GM19023 (cell line): ENCODE measurements around the gene GAP43.

Source experiments
- ATAC-seq: cut with Tn5 transposase; IDR thresholded peaks from one replicate; pipeline ENCODE4 v1.9.1; 2021; ENCODE audit warnings: mild to moderate bottlenecking, moderate library complexity; ENCODE audit not compliant: unreplicated experiment

GAP43 gene

DNA sequence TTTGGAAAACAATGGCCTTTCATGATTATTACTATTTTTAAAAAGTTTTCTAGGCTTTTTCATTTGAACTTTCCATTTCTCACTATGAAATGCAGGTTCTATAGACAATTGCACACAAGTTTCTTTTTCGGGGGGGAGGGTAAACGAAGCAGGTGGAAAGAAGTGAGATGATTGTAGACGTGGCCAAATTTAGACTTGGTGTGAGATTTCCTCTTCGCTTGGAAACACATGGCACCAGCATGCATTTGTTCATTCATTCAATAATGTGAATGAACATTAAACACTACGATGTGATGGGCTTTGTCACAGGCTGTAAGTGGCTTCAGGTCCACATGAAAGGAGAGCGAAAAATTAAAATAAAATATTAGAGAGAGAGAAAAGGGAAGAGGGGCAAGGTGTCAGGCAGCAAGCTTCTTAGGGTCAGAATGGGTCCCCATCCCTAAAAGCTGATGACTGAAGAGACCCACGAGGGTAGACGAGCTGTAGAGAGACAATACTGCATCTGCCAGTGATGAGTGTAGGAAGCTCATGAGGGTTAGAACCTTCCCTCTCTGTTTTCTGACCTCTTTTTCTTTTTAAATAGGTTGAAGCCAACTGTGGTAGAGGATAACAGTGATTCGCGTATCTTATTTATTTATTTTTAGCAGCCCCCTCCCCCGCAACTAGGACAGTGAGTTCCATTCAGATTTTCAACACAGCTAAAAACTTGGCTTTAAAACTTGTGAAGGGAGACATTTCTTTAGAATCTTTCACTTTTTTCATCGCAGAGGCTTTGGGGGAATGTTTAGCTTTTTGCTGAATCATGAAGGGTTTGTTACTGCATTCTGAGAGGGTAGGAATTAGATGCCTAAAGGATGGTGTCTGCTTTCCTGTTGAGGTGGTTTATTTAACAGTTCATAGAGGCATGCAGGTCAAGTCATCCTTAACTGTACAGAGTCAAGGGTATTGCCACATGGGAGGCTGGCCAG is 36.2 kb downstream of the GAP43 start:
- ATAC-seq: peak; percentile 5

- no peak for ATAC-seq
Observed at GRCh38 chr3:115660646-115661337, 37.5 kb downstream of the GAP43 start.

DNA sequence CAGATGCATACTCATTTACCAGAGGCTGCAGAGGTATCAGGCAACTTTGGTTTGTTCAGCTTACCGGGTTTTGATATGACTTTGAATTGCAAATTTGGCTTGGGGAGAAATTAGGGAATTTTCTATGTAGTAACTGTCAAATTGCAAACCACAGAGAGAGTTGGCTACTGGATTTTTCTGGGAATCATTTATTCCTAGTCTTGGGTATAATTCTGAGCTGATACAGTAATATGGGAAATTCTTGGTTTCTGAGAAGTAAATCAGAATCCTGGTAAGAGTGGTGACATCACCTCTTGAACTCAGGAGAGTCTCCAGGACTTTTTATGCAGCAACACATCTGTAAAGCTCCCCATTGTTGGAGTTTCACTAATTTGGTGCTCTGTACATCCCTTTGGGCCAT is 39.0 kb downstream of the GAP43 start:
- no peak for ATAC-seq

- no peak for ATAC-seq
Observed at GRCh38 chr3:115663414-115663813, 40.1 kb downstream of the GAP43 start.

DNA sequence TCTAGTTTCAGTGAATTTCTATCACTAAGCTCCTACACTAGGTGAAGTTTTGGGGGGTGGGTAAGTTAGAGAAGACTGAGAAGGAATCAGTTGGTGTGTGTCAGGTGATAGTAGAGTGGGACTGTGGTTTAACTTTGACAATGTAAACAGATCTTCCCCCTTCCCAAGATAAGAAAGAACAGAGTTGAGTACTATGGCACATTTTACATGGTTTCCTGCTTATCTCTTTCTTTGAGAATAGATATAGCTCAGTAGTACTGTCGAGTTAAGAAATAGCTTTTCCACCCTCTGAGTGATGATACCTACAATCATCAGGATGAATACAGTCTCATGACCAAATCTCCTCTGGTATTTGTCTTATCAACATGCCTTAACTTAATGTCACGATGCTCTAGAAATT is 42.8 kb downstream of the GAP43 start:
- no peak for ATAC-seq

- ATAC-seq: peak; percentile 58
Observed at GRCh38 chr3:115666920-115667737, 43.8 kb downstream of the GAP43 start.

DNA sequence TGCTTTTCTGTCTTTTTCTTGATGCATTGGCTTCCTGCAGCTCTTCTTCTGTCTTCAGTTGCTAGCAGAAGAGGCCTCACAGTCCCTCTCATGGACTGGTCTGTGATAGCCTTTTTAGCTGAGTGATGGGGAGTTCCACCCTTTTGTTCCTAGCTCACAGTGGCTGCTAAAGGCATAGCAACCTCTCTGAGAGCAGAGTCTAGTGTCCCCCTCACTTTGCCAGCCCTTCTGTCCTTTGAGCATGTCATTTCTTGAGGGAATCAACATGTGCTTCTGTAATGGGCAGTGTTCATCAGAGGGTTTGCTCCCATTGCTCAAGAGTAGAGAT is 44.4 kb downstream of the GAP43 start:
- ATAC-seq: peak; percentile 38

DNA sequence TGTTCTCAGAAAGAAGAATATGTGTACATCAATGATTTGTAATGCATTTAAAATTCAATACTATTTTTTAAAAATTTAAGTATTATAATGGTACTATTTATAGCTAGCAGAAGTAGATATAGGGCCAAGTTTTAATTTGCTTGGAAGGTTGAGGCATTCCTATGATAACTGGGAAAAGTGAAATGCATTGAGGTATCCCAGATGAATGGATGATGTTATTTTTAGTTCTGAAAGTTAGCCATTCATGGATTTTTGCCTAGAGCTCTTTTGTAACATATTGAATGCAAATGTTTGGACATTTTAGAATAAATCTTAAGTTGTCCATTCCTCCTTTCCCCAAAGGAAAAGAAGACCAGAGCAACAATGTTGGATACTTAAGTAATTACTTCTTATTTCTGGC is 47.6 kb downstream of the GAP43 start:
- no peak for ATAC-seq

- no peak for ATAC-seq
Observed at GRCh38 chr3:115671761-115672455, 48.6 kb downstream of the GAP43 start.

- ATAC-seq: no peak
Observed at GRCh38 chr3:115673881-115674280, 50.6 kb downstream of the GAP43 start.

GRCh38 chr3:115676336-115676735 is 53.0 kb downstream of the GAP43 start:
- no peak for ATAC-seq

- ATAC-seq: no peak
Observed at GRCh38 chr3:115680803-115681345, 57.6 kb downstream of the GAP43 start.

GRCh38 chr3:115681736-115682135 is 58.4 kb downstream of the GAP43 start:
- no peak for ATAC-seq

DNA sequence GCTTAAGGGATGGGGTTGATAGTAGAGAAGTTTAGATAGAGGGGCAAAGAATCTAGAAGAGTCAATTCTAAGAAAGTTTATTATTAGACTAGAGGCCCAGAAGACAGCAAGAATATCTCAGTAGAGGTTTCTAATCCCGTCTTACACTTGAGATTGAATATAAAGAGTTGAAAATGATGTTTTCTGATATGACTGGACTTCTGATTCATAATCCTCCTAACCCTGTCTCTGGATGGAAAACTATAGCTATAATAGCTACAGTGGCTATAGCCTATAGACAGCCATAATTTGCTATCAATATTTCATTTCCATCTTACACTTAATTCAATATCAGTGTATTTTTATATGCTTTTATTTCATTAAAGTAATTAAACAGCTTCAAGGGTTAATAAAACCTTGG is 60.0 kb downstream of the GAP43 start:
- no peak for ATAC-seq

DNA sequence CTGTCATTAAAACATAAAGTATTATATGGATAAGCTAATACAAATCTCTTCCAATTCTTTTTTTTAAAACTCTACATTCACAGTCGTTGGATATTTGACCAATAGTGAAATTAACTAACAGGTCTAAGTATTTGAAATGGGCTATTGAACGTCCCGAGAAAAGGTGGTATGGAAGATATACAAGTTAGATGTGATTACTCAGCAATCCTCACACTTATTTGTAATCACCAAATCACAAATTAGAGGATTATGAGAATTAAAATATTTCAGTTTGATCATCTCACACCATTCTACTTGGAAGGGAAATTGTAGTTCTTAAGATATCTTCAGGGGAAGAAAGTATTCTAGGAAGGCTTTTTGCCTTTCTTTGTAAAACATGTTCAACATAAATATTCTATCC is 60.5 kb downstream of the GAP43 start:
- ATAC-seq: no peak

GRCh38 chr3:115685097-115685496 is 61.8 kb downstream of the GAP43 start:
- peak; percentile 81 for ATAC-seq

- no peak for ATAC-seq
Observed at GRCh38 chr3:115687721-115688120, 64.4 kb downstream of the GAP43 start.

DNA sequence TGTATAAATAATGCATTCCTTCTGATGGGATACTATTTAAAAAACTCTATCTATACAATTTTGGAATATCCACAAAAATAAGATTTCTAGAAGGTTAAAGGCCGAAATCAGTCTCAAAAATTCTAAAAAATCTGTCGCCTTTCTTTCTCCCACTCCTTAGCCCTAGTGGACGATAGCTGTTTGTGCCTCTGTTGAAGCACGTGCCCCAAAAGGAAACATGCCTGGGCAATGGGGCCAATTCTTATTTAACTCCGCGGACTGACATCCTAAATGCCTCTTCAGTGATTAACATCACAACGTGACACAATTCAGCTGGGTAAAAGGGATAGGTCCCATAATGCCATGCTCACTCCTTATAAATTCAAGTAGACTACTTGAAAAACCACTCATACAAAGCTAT is 65.1 kb downstream of the GAP43 start:
- no peak for ATAC-seq

DNA sequence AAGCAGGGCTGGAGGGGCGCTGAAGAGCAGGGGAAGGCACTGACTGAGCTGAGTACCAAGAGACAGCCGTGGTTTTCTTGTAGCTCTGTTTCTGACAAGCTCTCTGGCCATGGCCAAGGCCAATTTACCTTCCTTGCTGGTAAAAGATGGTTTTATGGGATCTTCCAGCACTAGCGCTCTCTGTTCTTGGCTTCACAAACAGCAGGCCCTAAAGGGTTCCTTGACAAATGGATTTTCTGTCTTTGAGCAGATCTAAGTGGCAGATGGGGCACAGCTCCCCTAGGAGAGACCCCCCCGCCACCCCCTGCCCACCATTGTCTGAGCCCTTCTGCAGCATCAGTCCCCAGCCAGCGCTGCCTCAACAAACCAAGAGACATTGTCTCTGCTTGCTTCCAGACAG is 66.6 kb downstream of the GAP43 start:
- ATAC-seq: no peak

DNA sequence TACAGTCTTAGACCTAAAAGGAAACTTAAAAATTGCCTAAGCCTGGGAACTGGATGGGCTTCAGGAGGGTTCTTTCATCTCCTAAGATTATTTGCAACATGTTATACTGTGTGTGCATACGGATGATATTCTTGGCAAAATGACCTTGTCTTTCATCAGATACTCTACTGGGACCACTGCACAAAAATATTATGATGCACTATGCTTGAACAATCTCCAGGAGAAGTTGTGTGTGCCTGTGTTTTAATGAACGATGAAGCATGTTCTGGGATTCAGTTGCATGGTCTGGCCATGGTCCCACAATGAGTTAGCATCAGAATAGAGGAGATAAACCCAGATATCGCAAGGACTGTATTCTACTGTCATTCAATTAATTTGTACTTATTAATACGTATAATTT is 68.7 kb downstream of the GAP43 start:
- no peak for ATAC-seq
